Stimulated activated effector memory CD8-positive, alpha-beta T cell treated with anti-CD3 and anti-CD28 coated beads, Interleukin-12 subunit alpha, Interleukin-12 subunit beta, amount 100 ng/mL, for 72 hours (primary cell): ENCODE data around the gene RIPK1.
A peak's percentile ranks its signal among the peaks of the same experiment; 100 is the strongest.

ENCODE experiments used
- ATAC-seq: fragments of 150-1000 bp; cut with Tn5 transposase; 2 replicates; pipeline ENCODE4 v1.10.0; 2021
- DNase-seq, 2 donors: peaks; one replicate each; pipeline ENCODE4 v3.0.0; 2021 to 2022; ENCODE audit warnings: low spot score in 2 of 2
- H3K27ac Mint-ChIP-seq: one replicate; pipeline ENCODE4 v1.8.0; 2022; ENCODE audit warnings: mild to moderate bottlenecking, mixed read lengths
- H3K36me3 Mint-ChIP-seq: one replicate; pipeline ENCODE4 v1.8.0; 2022; ENCODE audit warnings: mild to moderate bottlenecking, mixed read lengths
- H3K4me1 Mint-ChIP-seq: one replicate; pipeline ENCODE4 v1.8.0; 2022; ENCODE audit warnings: mixed read lengths
- H3K4me3 Mint-ChIP-seq: one replicate; pipeline ENCODE4 v1.8.0; 2022; ENCODE audit warnings: mild to moderate bottlenecking, mixed read lengths
- H3K9me3 Mint-ChIP-seq: one replicate; pipeline ENCODE4 v1.8.0; 2022; ENCODE audit warnings: mixed read lengths

RIPK1 gene

DNA sequence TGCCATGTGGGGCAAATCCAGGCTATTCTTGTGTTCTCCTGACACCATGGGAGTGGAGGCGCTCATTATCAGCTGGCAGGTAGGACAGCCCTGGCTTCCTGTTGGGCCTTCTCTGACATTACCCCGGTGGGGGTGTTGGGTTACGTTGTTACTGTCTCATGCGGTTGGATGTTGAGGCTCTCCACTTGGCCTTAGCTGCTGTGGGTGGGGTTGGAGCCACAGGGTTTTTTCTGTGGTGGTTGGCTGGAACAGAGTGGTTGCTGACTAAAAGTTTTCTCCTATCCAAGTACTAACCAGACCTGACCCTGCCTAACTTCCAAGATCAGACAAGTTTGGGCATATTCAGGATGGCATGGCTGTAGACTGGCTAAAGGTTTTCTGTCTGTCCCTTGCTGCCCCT lies 20.2 kb downstream of the RIPK1 start:
- DNase-seq (peak in 1 of 2 donors; percentile 12), ATAC-seq (peak; percentile 87)
- Mint-ChIP-seq H3K36me3 (peaks cover 73% of the 10 kb centered on the region), H3K4me3 (no peak overlapping the region), H3K4me1 (peaks cover 12% of the 10 kb centered on the region), H3K27ac (peak overlapping the region; percentile 50), H3K9me3 (no peaks in the 10 kb centered on the region)

DNA sequence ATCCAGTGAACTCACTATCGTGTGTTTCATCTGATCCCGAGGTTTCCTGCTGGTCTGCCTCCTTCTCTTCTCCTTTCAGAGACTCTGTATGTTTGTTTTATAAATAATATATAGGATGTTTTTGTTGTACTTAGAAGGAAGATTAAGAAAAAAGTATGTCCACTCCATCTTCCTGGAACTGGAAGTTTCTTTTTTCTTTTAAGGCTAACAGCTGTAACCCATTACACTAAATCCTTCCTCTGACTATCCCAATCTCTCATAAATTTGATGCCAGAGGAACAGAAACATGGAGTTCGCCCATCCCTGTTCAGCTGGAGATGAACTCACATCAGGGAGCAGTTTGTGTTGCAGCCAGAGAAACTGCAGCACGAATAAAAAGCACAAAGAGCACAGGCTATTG lies 20.7 kb downstream of the RIPK1 start:
- no peak for ATAC-seq
- Mint-ChIP-seq H3K4me3 (no peak overlapping the region), H3K9me3 (no peaks in the 10 kb centered on the region), H3K36me3 (peaks cover 70% of the 10 kb centered on the region), H3K27ac (peak overlapping the region; percentile 50), H3K4me1 (peaks cover 12% of the 10 kb centered on the region)
- DNase-seq, result no peak

GRCh38 chr6:3090013-3090412 lies 21.7 kb downstream of the RIPK1 start:
- no peaks in the 10 kb centered on the region for H3K9me3 Mint-ChIP-seq
- H3K36me3 Mint-ChIP-seq, result peaks cover 70% of the 10 kb centered on the region
- peaks cover 12% of the 10 kb centered on the region for H3K4me1 Mint-ChIP-seq
- ATAC-seq (no peak), DNase-seq (no peak)
- peak overlapping the region; percentile 50 for H3K27ac Mint-ChIP-seq
- H3K4me3 Mint-ChIP-seq, result no peak overlapping the region

GRCh38 chr6:3094815-3095214 lies 26.5 kb downstream of the RIPK1 start:
- Mint-ChIP-seq H3K36me3 (peaks cover 71% of the 10 kb centered on the region), H3K4me3 (no peak overlapping the region), H3K4me1 (no peaks in the 10 kb centered on the region), H3K9me3 (no peaks in the 10 kb centered on the region), H3K27ac (no peak overlapping the region)
- ATAC-seq (no peak), DNase-seq (no peak)

DNA sequence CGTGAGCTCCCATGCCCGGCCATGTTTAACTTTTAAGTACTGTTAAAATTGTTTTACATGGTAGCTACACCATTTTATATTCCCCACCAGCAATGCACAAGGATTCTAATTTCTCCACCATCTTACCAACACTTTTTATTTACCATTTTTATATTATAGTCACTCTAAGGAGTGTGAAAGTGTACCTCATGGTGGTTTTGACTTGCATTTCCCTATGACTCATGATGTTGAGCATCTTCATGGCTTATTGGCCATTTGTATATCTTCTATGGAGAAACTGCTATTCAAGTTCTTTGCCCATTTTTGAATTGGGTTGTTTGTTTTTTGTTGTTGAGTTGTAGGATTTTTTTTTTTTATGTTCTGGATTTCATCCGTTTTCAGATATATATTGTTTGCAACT lies 34.6 kb downstream of the RIPK1 start:
- H3K4me1 Mint-ChIP-seq, result peaks cover 6% of the 10 kb centered on the region
- no peak for DNase-seq
- peak; percentile 83 for ATAC-seq
- peaks cover 100% of the 10 kb centered on the region for H3K36me3 Mint-ChIP-seq
- peak overlapping the region; percentile 8 for H3K27ac Mint-ChIP-seq
- H3K4me3 Mint-ChIP-seq, result no peak overlapping the region
- no peaks in the 10 kb centered on the region for H3K9me3 Mint-ChIP-seq

GRCh38 chr6:3108746-3109414 lies 40.6 kb downstream of the RIPK1 start:
- H3K36me3 Mint-ChIP-seq, result peaks cover 100% of the 10 kb centered on the region
- no peak for DNase-seq
- no peak overlapping the region for H3K4me3 Mint-ChIP-seq
- H3K4me1 Mint-ChIP-seq, result peaks cover 6% of the 10 kb centered on the region
- peak overlapping the region; percentile 66 for H3K27ac Mint-ChIP-seq
- ATAC-seq, result no peak
- H3K9me3 Mint-ChIP-seq, result no peaks in the 10 kb centered on the region

GRCh38 chr6:3109761-3110160 lies 41.5 kb downstream of the RIPK1 start:
- Mint-ChIP-seq H3K9me3 (no peaks in the 10 kb centered on the region), H3K4me1 (peaks cover 6% of the 10 kb centered on the region), H3K4me3 (no peak overlapping the region), H3K27ac (peak overlapping the region; percentile 66), H3K36me3 (peaks cover 100% of the 10 kb centered on the region)
- DNase-seq, result no peak
- ATAC-seq, result no peak

- peaks cover 67% of the 10 kb centered on the region for H3K36me3 Mint-ChIP-seq
- H3K4me1 Mint-ChIP-seq, result peaks cover 12% of the 10 kb centered on the region
- H3K4me3 Mint-ChIP-seq, result no peak overlapping the region
- no peaks in the 10 kb centered on the region for H3K9me3 Mint-ChIP-seq
- no peak for ATAC-seq
- no peak for DNase-seq
- H3K27ac Mint-ChIP-seq, result no peak overlapping the region
These were observed 46.1 kb downstream of the RIPK1 start for GRCh38 chr6:3114377-3114776.

DNA sequence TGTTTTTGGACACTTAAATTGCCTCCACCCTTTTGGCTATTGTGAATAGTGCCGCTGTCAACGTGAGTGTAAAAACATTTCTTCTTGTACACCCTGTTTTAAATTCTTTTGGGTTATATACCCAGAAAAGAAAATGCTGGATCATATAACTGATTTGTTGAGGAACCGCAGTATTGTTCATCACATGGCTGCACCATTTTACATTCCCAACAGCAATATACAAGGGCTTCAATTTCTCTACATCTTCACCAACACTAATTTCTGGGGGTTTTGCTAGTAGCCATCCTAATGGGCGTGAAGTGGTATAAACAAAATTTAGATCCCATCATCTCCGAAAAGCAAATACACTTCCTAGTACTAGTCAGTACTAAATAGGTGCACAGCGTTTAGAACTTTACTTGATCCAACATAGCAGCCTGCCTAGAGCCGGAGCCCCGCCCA lies 49.6 kb downstream of the RIPK1 start:
- peaks cover 15% of the 10 kb centered on the region for H3K4me1 Mint-ChIP-seq
- DNase-seq, result no peak
- ATAC-seq, result no peak
- peaks cover 31% of the 10 kb centered on the region for H3K36me3 Mint-ChIP-seq
- H3K27ac Mint-ChIP-seq, result peak overlapping the region; percentile 83
- no peaks in the 10 kb centered on the region for H3K9me3 Mint-ChIP-seq
- peak overlapping the region; percentile 71 for H3K4me3 Mint-ChIP-seq

DNA sequence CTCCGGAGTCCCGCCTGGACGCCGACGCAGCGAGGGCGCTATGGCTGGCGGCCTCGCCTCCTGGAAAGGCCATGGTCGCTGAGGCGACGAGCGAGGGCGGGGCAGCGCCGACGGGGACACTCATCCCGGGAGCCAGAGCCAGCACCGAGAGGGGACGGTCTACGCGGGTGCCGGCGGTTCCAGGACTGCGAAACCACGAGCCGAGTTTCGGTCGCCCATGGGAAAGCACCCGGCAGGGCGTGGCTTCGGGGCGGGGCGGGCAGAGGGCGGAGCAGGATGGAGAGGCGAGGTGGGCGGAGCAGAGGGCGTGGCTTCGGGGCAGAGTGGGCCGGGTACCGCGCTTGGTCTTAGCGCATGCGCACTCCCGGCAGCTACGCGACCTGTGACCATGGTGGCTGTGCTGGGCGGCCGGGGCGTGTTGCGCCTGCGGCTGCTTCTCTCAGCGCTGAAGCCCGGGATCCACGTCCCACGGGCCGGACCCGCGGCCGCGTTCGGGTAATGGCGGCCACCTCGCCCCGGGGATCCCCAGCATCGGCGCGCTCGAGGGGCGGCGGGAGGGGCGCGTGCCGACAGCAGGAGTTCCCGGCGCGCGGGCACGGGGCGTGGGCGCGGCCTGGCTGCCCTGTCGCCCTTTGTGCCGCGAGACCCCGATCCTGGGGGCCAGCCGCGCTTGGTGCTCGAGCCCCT lies 50.2 kb downstream of the RIPK1 start, which contains the start of gene BPHL:
BPHL (plus strand) TSS at position 359 of the 687 bp plus-strand sequence; CDS start at position 389, 30 bp downstream.
- H3K4me3 Mint-ChIP-seq, result peak within 1 kb of the TSS; percentile 71
- no peaks in the 10 kb centered on the region for H3K9me3 Mint-ChIP-seq
- DNase-seq, result peak; percentile 100
- ATAC-seq, result peak; percentile 93
- H3K27ac Mint-ChIP-seq, result peak within 1 kb of the TSS; percentile 83
- peaks cover 15% of the 10 kb centered on the region for H3K4me1 Mint-ChIP-seq
- H3K36me3 Mint-ChIP-seq, result peaks cover 25% of the 10 kb centered on the region

DNA sequence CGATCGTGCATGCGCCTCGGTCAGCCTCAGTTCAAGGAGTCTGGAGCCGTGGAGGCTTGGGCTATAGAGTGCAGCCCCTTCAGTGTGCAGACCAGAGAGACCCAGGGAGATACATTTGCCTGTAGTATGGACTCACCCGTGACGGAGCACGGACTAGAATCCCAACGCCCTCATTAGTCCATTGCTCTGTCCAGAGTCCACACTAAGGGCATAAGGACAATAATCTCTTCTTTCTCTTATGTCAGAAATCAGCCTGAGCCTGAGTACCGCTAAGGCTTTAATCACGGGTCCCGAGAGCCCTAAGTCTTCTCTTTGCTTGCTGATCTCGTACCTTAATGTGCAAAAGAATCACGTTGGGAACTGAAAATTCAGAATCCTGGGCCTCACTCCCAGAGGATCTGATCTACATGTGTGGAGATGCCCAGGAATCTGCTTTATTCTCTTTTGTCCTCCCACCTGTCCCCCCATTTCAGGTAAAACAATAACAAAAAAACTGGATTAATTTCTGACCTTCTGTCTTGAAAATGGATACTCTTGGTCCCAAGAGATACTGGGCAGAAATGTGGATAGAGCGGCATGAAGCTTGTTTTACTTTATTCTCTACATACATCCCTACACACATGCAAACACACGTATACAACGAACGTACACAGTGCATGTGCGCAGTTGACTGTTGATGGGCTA lies 50.9 kb downstream of the RIPK1 start:
- Mint-ChIP-seq H3K9me3 (no peaks in the 10 kb centered on the region), H3K27ac (peak overlapping the region; percentile 83)
- peak; percentile 49 for ATAC-seq

DNA sequence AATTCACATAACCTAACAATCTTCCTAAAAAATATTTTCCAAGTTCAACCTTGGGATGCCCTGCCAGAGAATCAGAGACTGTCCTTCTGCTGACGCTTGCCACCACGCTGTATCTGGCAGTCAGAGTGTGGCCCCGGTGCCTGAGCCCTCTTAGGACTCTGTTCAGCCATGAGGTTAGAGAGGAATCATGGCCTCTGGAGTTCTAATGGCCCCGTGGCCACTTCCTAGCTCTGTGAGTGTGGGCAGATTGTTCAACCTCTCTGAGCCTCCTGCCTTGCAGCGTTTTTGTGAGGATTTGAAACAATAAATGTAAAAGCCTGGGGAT lies 52.4 kb downstream of the RIPK1 start:
- DNase-seq, result no peak
- no peak for ATAC-seq
- peaks cover 7% of the 10 kb centered on the region for H3K36me3 Mint-ChIP-seq
- H3K4me3 Mint-ChIP-seq, result no peak overlapping the region
- no peaks in the 10 kb centered on the region for H3K9me3 Mint-ChIP-seq
- H3K27ac Mint-ChIP-seq, result no peak overlapping the region
- H3K4me1 Mint-ChIP-seq, result peaks cover 15% of the 10 kb centered on the region

More for the DNA sequence above, 50.9 kb downstream of the RIPK1 start:
- peaks cover 15% of the 10 kb centered on the region for H3K4me1 Mint-ChIP-seq
- peak overlapping the region; percentile 71 for H3K4me3 Mint-ChIP-seq
- H3K36me3 Mint-ChIP-seq, result peaks cover 19% of the 10 kb centered on the region
- no peak for DNase-seq

GRCh38 chr6:3122823-3123182 lies 54.5 kb downstream of the RIPK1 start:
- ATAC-seq (no peak), DNase-seq (no peak)
- Mint-ChIP-seq H3K4me1 (peaks cover 9% of the 10 kb centered on the region), H3K4me3 (no peak overlapping the region), H3K27ac (no peak overlapping the region), H3K36me3 (peaks cover 7% of the 10 kb centered on the region), H3K9me3 (no peaks in the 10 kb centered on the region)

DNA sequence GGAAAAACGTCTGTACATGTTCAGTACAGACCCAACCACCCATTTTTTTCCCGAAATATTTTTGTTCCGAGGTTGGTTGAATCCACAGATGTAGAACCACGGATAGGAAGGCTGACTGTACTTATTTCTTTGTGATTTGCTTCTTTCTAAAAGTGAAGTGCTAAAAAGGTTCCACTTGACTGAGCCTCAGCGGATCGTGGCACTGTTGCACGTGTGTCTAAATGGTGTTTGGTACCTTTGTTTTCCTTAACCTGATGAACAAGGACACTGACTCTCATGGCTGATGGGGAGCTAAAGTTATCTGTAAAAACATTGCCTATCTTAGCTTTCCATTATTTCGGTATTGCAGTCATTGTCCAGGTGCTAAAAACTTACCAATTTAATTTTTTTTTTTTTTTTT lies 56.4 kb downstream of the RIPK1 start:
- no peaks in the 10 kb centered on the region for H3K9me3 Mint-ChIP-seq
- H3K4me3 Mint-ChIP-seq, result no peak overlapping the region
- no peak for ATAC-seq
- no peaks in the 10 kb centered on the region for H3K4me1 Mint-ChIP-seq
- H3K36me3 Mint-ChIP-seq, result no peaks in the 10 kb centered on the region
- H3K27ac Mint-ChIP-seq, result no peak overlapping the region
- DNase-seq, result no peak

- Mint-ChIP-seq H3K9me3 (no peaks in the 10 kb centered on the region), H3K4me3 (no peak overlapping the region), H3K36me3 (no peaks in the 10 kb centered on the region), H3K27ac (no peak overlapping the region), H3K4me1 (no peaks in the 10 kb centered on the region)
- no peak for DNase-seq
- ATAC-seq, result no peak
These were observed 57.5 kb downstream of the RIPK1 start for GRCh38 chr6:3125815-3126214.
